CD4-positive, alpha-beta T cell (primary cell): ENCODE results near the gene EML4. TPM values are rescaled to one million over a fixed set of nuclear protein-coding genes. Genes with fewer than 3 reads are reported as not detected.

ENCODE experiments used
- ATAC-seq: fragments of 200-7000 bp; cut with Tn5 transposase; one replicate; pipeline ENCODE4 v1.10.0; 2022; ENCODE audit warnings: mild to moderate bottlenecking; ENCODE audit not compliant: poor library complexity
- CTCF ChIA-PET: fragments of 350-600 bp; sonication (Branson Sonifier 250); formaldehyde crosslinking; loops from one replicate; lab custom pipeline; 2021; ENCODE audit warnings: antibody characterized with exemption, inconsistent platforms; lab: Charles Lee
- POLR2A ChIA-PET: fragments of 350-600 bp; sonication (Branson Sonifier 250); formaldehyde crosslinking; loops from one replicate; lab custom pipeline; 2021; ENCODE audit warnings: antibody characterized with exemption, inconsistent platforms; lab: Charles Lee
- DNase-seq, 14 experiments: peaks; one replicate each; pipeline ENCODE4 v3.0.0-alpha.2; 2013 to 2020; ENCODE audit warnings: mixed read lengths in 2 of 14
- H3K27ac ChIP-seq, 2 donors: one replicate each; pipeline versions ENCODE4 v1.5.1 to v1.7.0; 2013; ENCODE audit warnings: low read length in 2 of 2, low read depth in 1 of 2, mild to moderate bottlenecking in 1 of 2
- H3K27me3 ChIP-seq, 2 experiments: 1 replicate in 1 of 2; 2 replicates in 1 of 2; pipeline versions ENCODE4 v1.6.1 to v1.7.0; 2013; ENCODE audit warnings: low read length in 2 of 2, control low read depth in 1 of 2, mild to moderate bottlenecking in 1 of 2, moderate library complexity in 1 of 2; ENCODE audit not compliant: insufficient read depth in 2 of 2, control insufficient read depth in 1 of 2
- H3K36me3 ChIP-seq: one replicate; pipeline ENCODE4 v1.6.1; 2013; ENCODE audit warnings: low read length, control low read depth; ENCODE audit not compliant: insufficient read depth
- H3K4me1 ChIP-seq: one replicate; pipeline ENCODE4 v1.6.1; 2013; ENCODE audit warnings: low read length, control low read depth; ENCODE audit not compliant: insufficient read depth
- H3K4me3 ChIP-seq: one replicate; pipeline ENCODE4 v1.5.1; 2013; ENCODE audit warnings: mild to moderate bottlenecking, low read length, moderate library complexity
- H3K9me3 ChIP-seq, 2 experiments: 1 replicate in 1 of 2; 2 replicates in 1 of 2; pipeline versions ENCODE4 v1.6.1 to v1.7.0; 2013; ENCODE audit warnings: low read length in 2 of 2, mild to moderate bottlenecking in 2 of 2, control low read depth in 1 of 2, moderate library complexity in 1 of 2; ENCODE audit not compliant: control insufficient read depth in 1 of 2, insufficient read depth in 1 of 2
- H3K27ac Mint-ChIP-seq: one replicate; pipeline ENCODE4 v1.8.0; 2020; ENCODE audit warnings: mixed read lengths
- H3K27me3 Mint-ChIP-seq: one replicate; pipeline ENCODE4 v1.8.0; 2021; ENCODE audit warnings: mixed read lengths
- H3K36me3 Mint-ChIP-seq: one replicate; pipeline ENCODE4 v1.8.0; 2021; ENCODE audit warnings: low read depth, mixed read lengths
- H3K4me1 Mint-ChIP-seq: one replicate; pipeline ENCODE4 v1.8.0; 2021; ENCODE audit warnings: low read depth, mixed read lengths
- H3K4me3 Mint-ChIP-seq: one replicate; pipeline ENCODE4 v1.8.0; 2020; ENCODE audit warnings: mild to moderate bottlenecking, mixed read lengths
- H3K9me3 Mint-ChIP-seq: one replicate; pipeline ENCODE4 v1.8.0; 2020; ENCODE audit warnings: mixed read lengths
- CTCF ChIP-seq: fragments of 200-600 bp; IDR thresholded peaks from one replicate; pipeline ENCODE4 v1.8.0; 2022; ENCODE audit warnings: antibody characterized with exemption, mild to moderate bottlenecking
- intact Hi-C, 2 experiments: fragments of 100-400 bp; cut with DNase I in 1 of 2; cut with micrococcal nuclease in 1 of 2; formaldehyde crosslinking; loops; one replicate each; pipeline versions ENCODE4 v1.15.1 to v1.9.0; 2023 to 2025; cut with DNase I, micrococcal nuclease
- total RNA-seq, 174 experiments: library from RNA in 2 of 174; stranded (reverse) in 2 of 174; gene quantifications; one replicate each; pipeline ENCODE4 v1.2.3 and lab custom pipeline; 2021 to 2026

EML4 gene
- total RNA-seq, 2 experiments from 2014 or later, result 219 to 228 TPM

- TF ChIP-seq CTCF, result no peak
- POLR2A ChIA-PET, result no interaction called here
- Mint-ChIP-seq H3K4me1 (peaks cover 7% of the 10 kb centered on the region), H3K36me3 (peaks cover 93% of the 10 kb centered on the region), H3K9me3 (peaks cover 7% of the 10 kb centered on the region), H3K4me3 (no peak overlapping the region), H3K27ac (no peak overlapping the region), H3K27me3 (no peaks in the 10 kb centered on the region)
- H3K9me3 ChIP-seq, result peaks cover 0 to 27% of the 10 kb centered on the region in 2 experiments
- no peak for ATAC-seq
- no peaks in the 10 kb centered on the region for H3K27me3 ChIP-seq
- no peak overlapping the region for H3K27ac ChIP-seq
- intact Hi-C loops, result loop anchor here in 1 of 2 experiments (5.0 kb wide), 1 partner anchor 1187 kb away; no protein-coding TSS in a partner anchor
- CTCF ChIA-PET, result no interaction called here
- peaks cover 60% of the 10 kb centered on the region for H3K36me3 ChIP-seq
- no peak overlapping the region for H3K4me3 ChIP-seq
- no peaks in the 10 kb centered on the region for H3K4me1 ChIP-seq
- no peak for DNase-seq
Measured at GRCh38 chr2:42335514-42336104, 166.5 kb downstream of the EML4 start.

- CTCF ChIA-PET, result no interaction called here
- intact Hi-C loops, result loop anchor here in 1 of 2 experiments (5.0 kb wide), 1 partner anchor 1186 kb away; no protein-coding TSS in a partner anchor
Measured at GRCh38 chr2:42336361-42336965, 167.3 kb downstream of the EML4 start.

GRCh38 chr2:42337356-42337820 lies 168.2 kb downstream of the EML4 start:
- ATAC-seq (no peak), DNase-seq (no peak)
- Histone ChIP-seq H3K4me3 (no peak overlapping the region), H3K27ac (no peak overlapping the region), H3K9me3 (peaks cover 0 to 28% of the 10 kb centered on the region in 2 experiments), H3K27me3 (no peaks in the 10 kb centered on the region), H3K4me1 (peaks cover 11% of the 10 kb centered on the region), H3K36me3 (peaks cover 49% of the 10 kb centered on the region)
- H3K9me3 Mint-ChIP-seq, result peaks cover 7% of the 10 kb centered on the region
- intact Hi-C loops, result loop anchor here in 1 of 2 experiments (5.0 kb wide), 1 partner anchor 1185 kb away; no protein-coding TSS in a partner anchor
- peaks cover 93% of the 10 kb centered on the region for H3K36me3 Mint-ChIP-seq
- no peak for TF ChIP-seq CTCF
- H3K4me1 Mint-ChIP-seq, result peaks cover 18% of the 10 kb centered on the region
- ChIA-PET POLR2A (no interaction called here), CTCF (no interaction called here)
- H3K27ac Mint-ChIP-seq, result peak overlapping the region; percentile 36
- H3K27me3 Mint-ChIP-seq, result no peaks in the 10 kb centered on the region
- no peak overlapping the region for H3K4me3 Mint-ChIP-seq

More at GRCh38 chr2:42336361-42336965, 167.3 kb downstream of the EML4 start:
- POLR2A ChIA-PET, result no interaction called here
- Mint-ChIP-seq H3K27ac (no peak overlapping the region), H3K27me3 (no peaks in the 10 kb centered on the region), H3K36me3 (peaks cover 93% of the 10 kb centered on the region), H3K4me1 (peaks cover 12% of the 10 kb centered on the region), H3K4me3 (no peak overlapping the region), H3K9me3 (peaks cover 7% of the 10 kb centered on the region)
- no peak for TF ChIP-seq CTCF
- no peak for DNase-seq
- H3K9me3 ChIP-seq, result peaks cover 0 to 28% of the 10 kb centered on the region in 2 experiments
- H3K4me3 ChIP-seq, result no peak overlapping the region
- no peak overlapping the region for H3K27ac ChIP-seq
- H3K27me3 ChIP-seq, result no peaks in the 10 kb centered on the region
- H3K4me1 ChIP-seq, result peaks cover 4% of the 10 kb centered on the region
- H3K36me3 ChIP-seq, result peaks cover 58% of the 10 kb centered on the region
- no peak for ATAC-seq
